AG04449 (cell line): ENCODE measurements around the gene SNTG2.

Source experiments
- CTCF ChIA-PET: fragments of 350-600 bp; formaldehyde crosslinking; extraction: SDS; loops from one replicate; lab custom pipeline; 2021; ENCODE audit warnings: antibody characterized with exemption; lab: Yijun Ruan, JAX
- POLR2A ChIA-PET: fragments of 400-600, 350-600 bp; formaldehyde crosslinking; extraction: SDS; loops from one replicate; lab custom pipeline; 2020; ENCODE audit warnings: antibody characterized with exemption, inconsistent platforms; lab: Yijun Ruan, JAX
- DNase-seq: peaks from one replicate; pipeline ENCODE4 v3.0.0-alpha.2; 2010; ENCODE audit warnings: low read depth, low spot score
- H3K4me3 ChIP-seq: 2 replicates; pipeline ENCODE4 v1.5.1; 2011; ENCODE audit warnings: low read depth, mild to moderate bottlenecking, control low read depth, low read length
- CTCF ChIP-seq: IDR thresholded peaks from one replicate; pipeline ENCODE4 v1.5.1; 2011; ENCODE audit warnings: mild to moderate bottlenecking, moderate library complexity, low read length, control low read depth, inconsistent platforms; ENCODE audit not compliant: insufficient read depth; ENCODE audit errors: missing control alignments

The SNTG2 gene

DNA sequence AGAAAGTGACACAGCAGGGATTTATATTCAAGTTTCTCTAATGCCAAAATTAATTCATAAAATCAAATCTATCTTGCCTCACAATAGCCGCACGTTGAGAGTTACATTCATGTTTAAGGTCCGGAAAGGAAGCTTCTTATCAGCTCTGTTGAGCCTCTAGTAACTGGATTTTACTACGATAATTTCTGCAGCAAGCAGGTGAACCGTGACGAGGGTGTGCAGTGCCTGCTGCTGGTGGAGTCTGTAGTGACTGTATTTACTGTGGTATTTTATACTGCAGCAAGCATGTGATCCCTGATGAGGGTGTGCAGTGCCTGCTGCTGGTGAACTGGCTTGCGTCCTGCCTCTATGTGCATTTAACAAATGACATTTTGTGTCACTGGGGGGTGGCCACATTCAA, 120.0 kb downstream of the SNTG2 start:
- CTCF ChIA-PET = interaction anchor here (0.9 kb wide), 1 partner anchor 19 kb away, joined by 3 read pairs; no protein-coding TSS in a partner anchor
- H3K4me3 ChIP-seq = no peak overlapping the region
- no peak for DNase-seq
- POLR2A ChIA-PET = interaction anchor here (0.6 kb wide), 1 partner anchor 294 kb away, joined by 3 read pairs; no protein-coding TSS in a partner anchor
- TF ChIP-seq CTCF = no peak

DNA sequence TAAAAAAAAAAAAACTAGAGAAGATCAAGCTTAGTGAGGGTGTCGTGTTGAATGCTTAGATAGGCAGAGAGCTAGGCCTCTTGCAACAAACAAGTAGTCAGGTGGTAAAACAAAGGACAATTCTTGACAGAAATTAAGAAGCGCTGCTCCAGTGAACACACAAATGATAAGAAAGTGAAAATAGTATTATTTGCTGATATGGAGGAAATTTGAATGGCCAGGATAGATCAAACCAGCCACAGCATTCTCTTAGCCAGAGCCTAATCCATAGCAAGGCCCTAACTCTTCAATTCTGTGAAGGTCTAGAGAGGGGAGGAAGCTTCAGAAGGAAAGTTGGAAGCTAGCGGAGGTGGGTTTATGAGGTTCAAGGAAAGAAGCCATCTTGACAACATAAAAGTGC, 121.0 kb downstream of the SNTG2 start:
- ChIA-PET POLR2A (no interaction called here), CTCF (no interaction called here)
- no peak for DNase-seq
- TF ChIP-seq CTCF = no peak
- H3K4me3 ChIP-seq = no peak overlapping the region

- no peak overlapping the region for H3K4me3 ChIP-seq
- CTCF ChIA-PET = no interaction called here
- no peak for TF ChIP-seq CTCF
- POLR2A ChIA-PET = no interaction called here
- DNase-seq = no peak
These were observed 121.6 kb downstream of the SNTG2 start for GRCh38 chr2:1072250-1072649.

GRCh38 chr2:1077911-1078310, 127.3 kb downstream of the SNTG2 start:
- CTCF ChIA-PET = no interaction called here
- no peak for DNase-seq
- POLR2A ChIA-PET = no interaction called here
- no peak overlapping the region for H3K4me3 ChIP-seq
- TF ChIP-seq CTCF = no peak

GRCh38 chr2:1078326-1078725, 127.7 kb downstream of the SNTG2 start:
- no peak for TF ChIP-seq CTCF
- no peak overlapping the region for H3K4me3 ChIP-seq
- DNase-seq = no peak
- ChIA-PET CTCF (no interaction called here), POLR2A (no interaction called here)

DNA sequence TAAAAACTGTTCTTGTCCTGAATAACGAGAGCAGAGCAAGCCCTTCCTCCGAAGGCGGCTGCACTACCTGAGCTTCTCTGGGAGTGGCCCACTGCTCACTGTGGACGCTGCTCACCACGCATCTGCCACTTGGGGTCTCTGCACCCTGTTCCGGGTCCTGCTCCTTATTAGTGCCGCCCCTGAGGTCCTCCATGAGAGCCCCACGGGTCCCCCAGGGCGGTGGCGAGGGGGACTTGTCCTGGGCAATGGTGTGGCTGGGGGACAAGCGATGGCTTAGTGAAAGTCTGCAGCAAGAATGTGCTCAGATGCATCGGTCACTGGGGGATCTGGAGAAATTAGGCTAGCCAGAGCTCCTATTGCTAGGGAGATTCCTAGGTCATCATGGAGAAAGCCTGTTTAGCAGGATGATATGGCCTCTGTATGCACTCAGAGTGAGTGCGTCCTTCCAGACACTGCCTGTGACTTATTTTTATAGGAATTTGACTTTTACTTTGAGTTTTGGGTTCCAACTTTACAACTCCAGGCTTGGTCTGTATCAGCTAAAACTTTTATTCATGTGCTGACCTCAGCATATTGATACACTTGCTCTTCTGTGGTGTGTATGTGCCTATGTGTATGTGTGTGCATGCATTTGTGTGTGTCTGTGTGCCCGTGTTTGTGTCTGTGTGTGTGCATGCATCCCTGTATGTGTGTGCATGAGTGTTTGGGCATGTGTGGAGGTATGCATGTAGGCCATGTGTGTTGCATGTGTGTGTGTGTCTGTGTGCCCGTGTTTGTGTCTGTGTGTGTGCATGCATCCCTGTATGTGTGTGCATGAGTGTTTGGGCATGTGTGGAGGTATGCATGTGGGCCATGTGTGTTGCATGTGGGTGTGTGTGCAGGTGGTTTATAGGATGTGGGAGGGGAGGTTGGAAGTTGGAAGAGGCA, 129.5 kb downstream of the SNTG2 start:
- CTCF ChIA-PET = interaction anchor here (1.1 kb wide), 1 partner anchor 10 kb away, joined by 3 read pairs; no protein-coding TSS in a partner anchor
- POLR2A ChIA-PET = no interaction called here
- TF ChIP-seq CTCF = no peak

More for the DNA sequence above, 129.5 kb downstream of the SNTG2 start:
- DNase-seq = no peak
- no peak overlapping the region for H3K4me3 ChIP-seq
